Peyer's patch (tissue), 4 donors: ENCODE measurements around the gene VILL. TPM values are rescaled to one million over a fixed set of nuclear protein-coding genes. Genes with fewer than 3 reads are reported as not detected.
"Not testable (repeated sequence)": the region's sequence is repeated elsewhere in the genome, so short reads cannot be mapped to it uniquely, and the experiment has no call there.

ENCODE experiments used
- DNase-seq, 3 donors: peaks; one replicate each; pipeline ENCODE4 v3.0.0-alpha.2; 2017 to 2019
- H3K27ac ChIP-seq, 4 donors: fragments of 200-600 bp; sonication (generic); one replicate each; pipeline ENCODE4 v1.5.1; 2016 to 2019
- H3K27me3 ChIP-seq, 2 donors: fragments of 200-600 bp; sonication (generic); one replicate each; pipeline ENCODE4 v1.5.1; 2019
- H3K36me3 ChIP-seq, 3 donors: fragments of 200-600 bp; sonication (generic); one replicate each; pipeline ENCODE4 v1.5.1; 2016 to 2019
- H3K4me1 ChIP-seq, 4 donors: fragments of 200-600 bp; sonication (generic); one replicate each; pipeline ENCODE4 v1.5.1; 2016 to 2019
- H3K4me3 ChIP-seq, 4 donors: fragments of 200-600 bp; sonication (generic); 1 replicate in 3 of 4; 2 replicates in 1 of 4; pipeline ENCODE4 v1.5.1; 2016 to 2019; ENCODE audit warnings: mild to moderate bottlenecking in 1 of 4
- H3K9me3 ChIP-seq, 4 donors: fragments of 200-600 bp; sonication (generic); one replicate each; pipeline ENCODE4 v1.5.1; 2016 to 2019; ENCODE audit warnings: mild to moderate bottlenecking in 1 of 4
- CTCF ChIP-seq, 6 experiments: fragments of 450-650 bp in 4 of 6; fragments of 200-600 bp in 2 of 6; sonication (generic) in 1 of 6; IDR thresholded peaks; one replicate each; pipeline ENCODE4 v1.5.1; 2017 to 2019; ENCODE audit warnings: antibody characterized with exemption in 6 of 6, mild to moderate bottlenecking in 3 of 6, moderate library complexity in 1 of 6
- POLR2A ChIP-seq, 2 donors: fragments of 450-650 bp; IDR thresholded peaks; one replicate each; pipeline ENCODE4 v1.5.1; 2017; ENCODE audit warnings: antibody characterized with exemption in 2 of 2, mild to moderate bottlenecking in 2 of 2, moderate library complexity in 2 of 2
- total RNA-seq, 4 donors: library from RNA; depleted of rRNA; stranded (reverse); fragments of >200 nt; gene quantifications; one replicate each; pipeline ENCODE4 v1.1.0, GENCODE V29; 2016

Gene VILL
- total RNA-seq, 4 donors from 2014 or later: 59.4 to 309 (median 230) TPM

- Histone ChIP-seq H3K4me1 (peaks cover 0 to 7% (median 0%) of the 10 kb centered on the region in 4 donors), H3K27ac (no peak overlapping the region), H3K36me3 (peaks cover 0 to 4% (median 0%) of the 10 kb centered on the region in 3 donors), H3K4me3 (no peak overlapping the region), H3K9me3 (no peaks in the 10 kb centered on the region), H3K27me3 (no peaks in the 10 kb centered on the region)
- TF ChIP-seq POLR2A (IDR thresholded peaks at IDR 0.05): no peak
- no peak for TF ChIP-seq CTCF (IDR thresholded peaks at IDR 0.05)
- no peak for DNase-seq
These were observed 19.8 kb upstream of the VILL start for GRCh38 chr3:37970802-37971201.

- Histone ChIP-seq H3K4me1 (peaks cover 0 to 7% (median 0%) of the 10 kb centered on the region in 4 donors), H3K27ac (no peak overlapping the region), H3K4me3 (no peak overlapping the region), H3K36me3 (peaks cover 0 to 11% (median 0%) of the 10 kb centered on the region in 3 donors), H3K9me3 (no peaks in the 10 kb centered on the region), H3K27me3 (no peaks in the 10 kb centered on the region)
- TF ChIP-seq POLR2A (IDR thresholded peaks at IDR 0.05) (no peak), CTCF (IDR thresholded peaks at IDR 0.05) (no peak)
- DNase-seq: no peak
These were observed 19.1 kb upstream of the VILL start for GRCh38 chr3:37971467-37971866.

GRCh38 chr3:37972056-37972455, 18.5 kb upstream of the VILL start:
- peaks cover 0 to 17% (median 0%) of the 10 kb centered on the region in 3 donors for H3K36me3 ChIP-seq
- not testable (repeated sequence) for H3K27me3 ChIP-seq, H3K27ac ChIP-seq, DNase-seq, H3K4me1 ChIP-seq, H3K4me3 ChIP-seq, H3K9me3 ChIP-seq

GRCh38 chr3:37973246-37974054, 17.1 kb upstream of the VILL start:
- peaks cover 0 to 7% (median 0%) of the 10 kb centered on the region in 4 donors for H3K4me1 ChIP-seq
- H3K27ac ChIP-seq: peak overlapping the region in 1 of 4 donors; percentile 40
- H3K4me3 ChIP-seq: no peak overlapping the region
- no peaks in the 10 kb centered on the region for H3K9me3 ChIP-seq
- TF ChIP-seq CTCF (IDR thresholded peaks at IDR 0.05): no peak
- TF ChIP-seq POLR2A (IDR thresholded peaks at IDR 0.05): no peak
- no peak for DNase-seq
- peaks cover 0 to 18% (median 0%) of the 10 kb centered on the region in 3 donors for H3K36me3 ChIP-seq
- H3K27me3 ChIP-seq: no peaks in the 10 kb centered on the region

- H3K27ac ChIP-seq: peak overlapping the region in 1 of 4 donors; percentile 40
- no peaks in the 10 kb centered on the region for H3K9me3 ChIP-seq
- H3K4me3 ChIP-seq: no peak overlapping the region
- DNase-seq: peak; percentile 67 to 90 (median 76)
- no peaks in the 10 kb centered on the region for H3K27me3 ChIP-seq
- H3K4me1 ChIP-seq: peaks cover 0 to under 1% (median 0%) of the 10 kb centered on the region in 4 donors
- peaks cover 0 to 18% (median 0%) of the 10 kb centered on the region in 3 donors for H3K36me3 ChIP-seq
- no peak for TF ChIP-seq POLR2A (IDR thresholded peaks at IDR 0.05)
- peak; percentile 28 to 92 (median 84) for TF ChIP-seq CTCF (IDR thresholded peaks at IDR 0.05)
These were observed 16.2 kb upstream of the VILL start for GRCh38 chr3:37974121-37975083.
